Measurements from ENCODE around the gene AFAP1L1. TPM values are rescaled to one million over a fixed set of nuclear protein-coding genes. Genes with fewer than 3 reads are reported as not detected.

Gene AFAP1L1
- total RNA-seq, 1 donor from 2014 or later: 32.7 TPM

DNA sequence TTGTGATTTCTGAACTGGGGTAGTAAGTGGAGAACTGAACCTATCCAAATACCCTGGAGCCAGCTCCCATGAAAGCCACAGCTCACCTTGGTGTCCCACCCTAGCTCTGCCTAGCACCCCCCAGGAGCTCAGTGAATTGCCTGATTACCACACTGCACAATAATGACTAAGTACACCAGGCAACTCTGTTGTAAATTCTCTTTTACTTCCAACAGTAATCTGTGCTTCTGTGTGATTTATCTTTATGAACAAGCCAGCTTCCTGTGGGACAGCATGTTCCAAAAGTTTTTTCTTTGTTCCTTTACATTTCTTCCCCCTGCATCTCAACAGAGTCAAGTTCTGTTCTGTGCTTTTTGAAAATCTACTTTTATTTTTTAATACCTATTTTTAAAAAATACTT is 51.6 kb downstream of the AFAP1L1 start:
- ATAC-seq (no peak), DNase-seq (no peak)
- peaks cover 11% of the 10 kb centered on the region for H3K4me1 ChIP-seq
- peak overlapping the region; percentile 27 for H3K27ac ChIP-seq
- TF ChIP-seq, protein P1, sequence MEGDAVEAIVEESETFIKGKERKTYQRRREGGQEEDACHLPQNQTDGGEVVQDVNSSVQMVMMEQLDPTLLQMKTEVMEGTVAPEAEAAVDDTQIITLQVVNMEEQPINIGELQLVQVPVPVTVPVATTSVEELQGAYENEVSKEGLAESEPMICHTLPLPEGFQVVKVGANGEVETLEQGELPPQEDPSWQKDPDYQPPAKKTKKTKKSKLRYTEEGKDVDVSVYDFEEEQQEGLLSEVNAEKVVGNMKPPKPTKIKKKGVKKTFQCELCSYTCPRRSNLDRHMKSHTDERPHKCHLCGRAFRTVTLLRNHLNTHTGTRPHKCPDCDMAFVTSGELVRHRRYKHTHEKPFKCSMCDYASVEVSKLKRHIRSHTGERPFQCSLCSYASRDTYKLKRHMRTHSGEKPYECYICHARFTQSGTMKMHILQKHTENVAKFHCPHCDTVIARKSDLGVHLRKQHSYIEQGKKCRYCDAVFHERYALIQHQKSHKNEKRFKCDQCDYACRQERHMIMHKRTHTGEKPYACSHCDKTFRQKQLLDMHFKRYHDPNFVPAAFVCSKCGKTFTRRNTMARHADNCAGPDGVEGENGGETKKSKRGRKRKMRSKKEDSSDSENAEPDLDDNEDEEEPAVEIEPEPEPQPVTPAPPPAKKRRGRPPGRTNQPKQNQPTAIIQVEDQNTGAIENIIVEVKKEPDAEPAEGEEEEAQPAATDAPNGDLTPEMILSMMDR (IDR thresholded peaks at IDR 0.05): no peak
- intact Hi-C loops (cut with DNase I): no loop called here
- H3K9me3 ChIP-seq: no peaks in the 10 kb centered on the region
- no peaks in the 10 kb centered on the region for H3K27me3 ChIP-seq
- H3K36me3 ChIP-seq: no peaks in the 10 kb centered on the region
- no peak overlapping the region for H3K4me3 ChIP-seq

DNA sequence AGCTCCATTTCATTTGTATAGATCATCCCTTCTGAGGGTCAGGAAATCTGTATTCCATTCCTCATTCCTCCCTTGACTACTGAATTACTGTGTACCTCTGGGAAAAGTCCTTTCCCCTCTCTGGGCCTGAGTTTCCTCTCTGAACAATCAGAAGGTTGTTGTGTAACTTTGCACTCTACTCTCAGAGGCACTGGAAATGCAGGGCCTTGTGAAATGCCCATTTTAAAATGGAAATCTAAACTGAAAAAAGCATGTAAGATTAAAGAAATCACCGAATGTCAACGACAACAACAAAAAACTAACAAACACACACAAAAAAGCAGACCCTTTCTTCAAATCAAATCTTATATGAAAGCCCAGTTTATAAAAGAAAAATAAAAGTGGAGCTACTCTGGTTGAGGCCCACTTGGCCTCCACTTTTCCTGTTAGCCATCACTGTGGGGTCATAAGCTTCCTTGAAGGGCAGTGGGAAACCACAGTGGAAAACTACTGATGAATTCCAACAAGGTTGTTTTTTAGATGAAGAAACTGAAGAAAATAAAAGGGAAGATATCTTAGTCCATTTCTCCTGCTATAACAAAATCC is 52.1 kb downstream of the AFAP1L1 start:
- ATAC-seq: no peak
- intact Hi-C loops (cut with DNase I): no loop called here

DNA sequence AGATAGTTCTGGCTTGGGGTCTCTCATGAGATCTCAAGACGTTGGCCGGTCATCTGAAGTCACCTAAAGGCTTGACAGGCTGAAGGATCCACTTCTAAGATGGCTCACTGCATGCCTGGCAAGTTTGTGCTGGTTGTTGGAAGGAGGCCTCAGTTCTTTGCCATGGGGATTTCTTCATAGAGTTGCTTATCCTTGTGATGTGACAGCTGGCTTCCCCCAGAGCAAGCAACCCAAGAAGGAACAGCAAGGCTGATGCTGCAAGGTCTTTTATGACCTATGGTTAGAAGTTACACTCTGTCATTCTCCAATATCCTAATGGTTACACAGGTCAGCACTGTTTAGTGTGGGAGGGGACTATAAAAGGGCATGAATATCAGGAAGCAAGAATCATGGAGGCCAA is 53.0 kb downstream of the AFAP1L1 start:
- TF ChIP-seq, protein P1 (IDR thresholded peaks at IDR 0.05): no peak
- Histone ChIP-seq H3K36me3 (no peaks in the 10 kb centered on the region), H3K9me3 (no peaks in the 10 kb centered on the region), H3K27me3 (no peaks in the 10 kb centered on the region), H3K4me1 (peaks cover 11% of the 10 kb centered on the region), H3K4me3 (no peak overlapping the region), H3K27ac (no peak overlapping the region)
- intact Hi-C loops (cut with DNase I): no loop called here
- ATAC-seq (no peak), DNase-seq (no peak)

More for the DNA sequence above, 52.1 kb downstream of the AFAP1L1 start:
- peak overlapping the region; percentile 27 for H3K27ac ChIP-seq
- H3K36me3 ChIP-seq: no peaks in the 10 kb centered on the region
- H3K4me3 ChIP-seq: no peak overlapping the region
- DNase-seq: no peak
- TF ChIP-seq, protein P1 (IDR thresholded peaks at IDR 0.05): no peak
- no peaks in the 10 kb centered on the region for H3K9me3 ChIP-seq
- H3K27me3 ChIP-seq: no peaks in the 10 kb centered on the region
- peaks cover 11% of the 10 kb centered on the region for H3K4me1 ChIP-seq

DNA sequence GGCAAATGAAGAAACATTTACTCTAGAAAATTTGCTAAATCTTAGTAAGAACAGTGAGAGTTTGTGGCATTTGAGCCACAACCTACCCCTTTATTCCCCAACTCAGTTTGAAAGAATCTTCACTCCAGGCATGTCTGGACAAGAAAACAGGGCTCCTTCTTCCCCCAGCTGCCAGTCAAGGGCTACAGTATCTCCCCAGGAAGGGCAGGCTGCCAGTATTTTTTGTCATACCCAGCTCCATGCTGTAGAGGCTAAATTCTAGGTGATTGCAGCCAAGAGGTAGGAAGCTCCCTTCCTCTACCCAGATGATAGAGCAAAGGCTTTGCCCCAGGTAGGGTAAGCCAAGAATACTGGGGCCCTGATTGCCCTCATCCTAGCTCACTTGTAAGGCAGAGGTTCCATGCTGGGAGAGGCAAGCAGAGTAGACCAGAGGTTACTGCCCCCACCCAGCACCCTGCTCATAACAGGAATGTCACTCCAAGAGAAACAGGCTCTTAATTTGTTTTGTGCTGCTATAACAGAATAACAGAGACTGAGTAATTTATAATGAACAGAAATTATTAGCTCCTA is 53.6 kb downstream of the AFAP1L1 start:
- Histone ChIP-seq H3K36me3 (no peaks in the 10 kb centered on the region), H3K4me1 (peaks cover 10% of the 10 kb centered on the region), H3K27me3 (no peaks in the 10 kb centered on the region), H3K9me3 (no peaks in the 10 kb centered on the region), H3K27ac (peak overlapping the region; percentile 18), H3K4me3 (no peak overlapping the region)
- intact Hi-C loops (cut with DNase I): no loop called here
- TF ChIP-seq, protein P1 (IDR thresholded peaks at IDR 0.05): no peak
- ATAC-seq (no peak), DNase-seq (no peak)

DNA sequence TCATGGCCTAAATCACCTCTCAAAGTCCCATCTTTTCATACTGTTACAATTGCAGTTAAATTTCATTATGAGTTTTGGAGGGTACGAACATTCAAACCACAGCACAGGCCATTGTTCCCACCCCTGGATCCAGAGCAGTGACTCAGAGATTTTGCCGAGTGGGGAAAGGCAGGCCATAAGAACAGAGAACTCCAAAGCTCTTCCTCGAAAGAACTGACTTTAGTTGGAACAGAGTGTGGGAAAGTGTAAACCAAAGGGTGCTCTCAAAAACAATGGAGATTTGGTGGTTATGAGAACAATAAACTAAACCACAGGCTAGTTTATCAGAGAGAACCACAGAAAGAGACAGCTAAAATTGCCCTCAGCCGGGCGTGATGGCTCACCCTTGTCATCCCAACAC is 54.2 kb downstream of the AFAP1L1 start:
- no peak overlapping the region for H3K27ac ChIP-seq
- no peaks in the 10 kb centered on the region for H3K27me3 ChIP-seq
- TF ChIP-seq, protein P1 (IDR thresholded peaks at IDR 0.05): no peak
- DNase-seq (no peak), ATAC-seq (no peak)
- intact Hi-C loops (cut with DNase I): no loop called here
- H3K9me3 ChIP-seq: no peaks in the 10 kb centered on the region
- H3K4me3 ChIP-seq: no peak overlapping the region
- no peaks in the 10 kb centered on the region for H3K36me3 ChIP-seq
- peaks cover 3% of the 10 kb centered on the region for H3K4me1 ChIP-seq

Data from upper lobe of right lung (tissue), 1 donor.